ENCODE data around the gene FREY1. TPM values are rescaled to one million over a fixed set of nuclear protein-coding genes. Genes with fewer than 3 reads are reported as not detected.

Gene FREY1
- total and polyA plus RNA-seq, 9 of the 15 experiments (the other 6 are each of a cell fraction or from before 2014, with no cell fraction given), result 0.25 to 1.5 (median 1.1) TPM; not detected in 5

DNA sequence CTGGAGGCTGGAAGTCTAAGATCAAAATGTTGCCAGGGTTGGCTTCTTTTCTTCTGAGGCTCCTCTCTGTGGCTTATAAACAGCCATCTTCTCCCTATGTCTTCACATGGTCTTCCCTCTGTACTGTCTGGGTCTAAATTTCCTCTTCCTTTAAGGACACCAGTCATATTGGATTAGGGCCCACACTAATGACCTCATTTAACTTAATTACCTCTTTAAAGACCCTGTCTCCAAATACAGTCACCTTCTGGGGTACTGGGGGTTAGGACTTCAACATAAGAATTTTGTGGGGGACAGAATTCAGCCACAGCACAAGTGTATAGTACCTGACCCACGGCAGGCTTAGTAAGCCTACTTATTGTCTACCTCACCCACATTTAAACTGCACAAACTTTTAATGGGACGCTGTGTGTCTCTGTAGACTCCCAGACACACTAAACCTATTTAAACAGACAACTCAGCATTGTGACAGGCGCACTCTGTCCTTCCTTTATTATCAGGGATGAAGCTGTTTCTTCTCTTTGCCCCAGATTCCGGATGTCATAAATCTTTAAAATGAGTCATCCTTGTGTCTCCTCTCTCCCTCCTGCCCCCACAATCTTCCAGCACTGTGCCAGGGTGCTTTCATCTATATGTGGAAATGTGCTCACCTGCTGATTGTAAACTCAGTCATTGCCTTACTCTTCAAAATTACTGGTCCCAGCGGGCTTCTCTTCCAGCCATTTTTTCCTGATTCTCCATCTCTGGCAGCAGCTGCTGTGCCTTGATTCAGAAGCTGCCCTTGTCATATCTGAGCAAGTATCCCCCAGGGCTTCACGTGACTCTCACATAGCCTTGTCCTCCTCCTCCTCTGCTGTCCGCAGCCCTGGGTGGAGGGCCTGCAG is 27.0 kb downstream of the FREY1 start (continued):
- TF ChIP-seq, protein P1, sequence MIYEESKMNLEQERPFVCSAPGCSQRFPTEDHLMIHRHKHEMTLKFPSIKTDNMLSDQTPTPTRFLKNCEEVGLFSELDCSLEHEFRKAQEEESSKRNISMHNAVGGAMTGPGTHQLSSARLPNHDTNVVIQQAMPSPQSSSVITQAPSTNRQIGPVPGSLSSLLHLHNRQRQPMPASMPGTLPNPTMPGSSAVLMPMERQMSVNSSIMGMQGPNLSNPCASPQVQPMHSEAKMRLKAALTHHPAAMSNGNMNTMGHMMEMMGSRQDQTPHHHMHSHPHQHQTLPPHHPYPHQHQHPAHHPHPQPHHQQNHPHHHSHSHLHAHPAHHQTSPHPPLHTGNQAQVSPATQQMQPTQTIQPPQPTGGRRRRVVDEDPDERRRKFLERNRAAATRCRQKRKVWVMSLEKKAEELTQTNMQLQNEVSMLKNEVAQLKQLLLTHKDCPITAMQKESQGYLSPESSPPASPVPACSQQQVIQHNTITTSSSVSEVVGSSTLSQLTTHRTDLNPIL (CRISPR knock-in tag; IDR thresholded peaks at IDR 0.05), result no peak
- no peak for TF ChIP-seq POLR2AphosphoS2 (IDR thresholded peaks at IDR 0.05; ENCODE audit: low read length)
- peak in 1 of 2 experiments; percentile 82; a peak in 2 of 4 replicates for TF ChIP-seq HDAC1 (IDR thresholded peaks at IDR 0.05)
- no peak for TF ChIP-seq TAF1 (IDR thresholded peaks at IDR 0.05; ENCODE audit: control insufficient read depth, extremely low read depth, insufficient read depth, low read length, severe bottlenecking)
- TF ChIP-seq TBP (optimal IDR thresholded peaks at IDR 0.05; ENCODE audit: low read depth, low read length), result no peak
- no peak for TF ChIP-seq SIRT6 (IDR thresholded peaks at IDR 0.05; ENCODE audit: low read depth, low read length)
- no peak for TF ChIP-seq FOXJ3 (CRISPR knock-in tag; IDR thresholded peaks at IDR 0.05)
- TF ChIP-seq MTA2 (IDR thresholded peaks at IDR 0.05; ENCODE audit: low read depth), result no peak
- no peak; the same call in 1 of the 2 replicates for TF ChIP-seq NCOR1 (IDR thresholded peaks at IDR 0.05)
- TF ChIP-seq, protein P2, sequence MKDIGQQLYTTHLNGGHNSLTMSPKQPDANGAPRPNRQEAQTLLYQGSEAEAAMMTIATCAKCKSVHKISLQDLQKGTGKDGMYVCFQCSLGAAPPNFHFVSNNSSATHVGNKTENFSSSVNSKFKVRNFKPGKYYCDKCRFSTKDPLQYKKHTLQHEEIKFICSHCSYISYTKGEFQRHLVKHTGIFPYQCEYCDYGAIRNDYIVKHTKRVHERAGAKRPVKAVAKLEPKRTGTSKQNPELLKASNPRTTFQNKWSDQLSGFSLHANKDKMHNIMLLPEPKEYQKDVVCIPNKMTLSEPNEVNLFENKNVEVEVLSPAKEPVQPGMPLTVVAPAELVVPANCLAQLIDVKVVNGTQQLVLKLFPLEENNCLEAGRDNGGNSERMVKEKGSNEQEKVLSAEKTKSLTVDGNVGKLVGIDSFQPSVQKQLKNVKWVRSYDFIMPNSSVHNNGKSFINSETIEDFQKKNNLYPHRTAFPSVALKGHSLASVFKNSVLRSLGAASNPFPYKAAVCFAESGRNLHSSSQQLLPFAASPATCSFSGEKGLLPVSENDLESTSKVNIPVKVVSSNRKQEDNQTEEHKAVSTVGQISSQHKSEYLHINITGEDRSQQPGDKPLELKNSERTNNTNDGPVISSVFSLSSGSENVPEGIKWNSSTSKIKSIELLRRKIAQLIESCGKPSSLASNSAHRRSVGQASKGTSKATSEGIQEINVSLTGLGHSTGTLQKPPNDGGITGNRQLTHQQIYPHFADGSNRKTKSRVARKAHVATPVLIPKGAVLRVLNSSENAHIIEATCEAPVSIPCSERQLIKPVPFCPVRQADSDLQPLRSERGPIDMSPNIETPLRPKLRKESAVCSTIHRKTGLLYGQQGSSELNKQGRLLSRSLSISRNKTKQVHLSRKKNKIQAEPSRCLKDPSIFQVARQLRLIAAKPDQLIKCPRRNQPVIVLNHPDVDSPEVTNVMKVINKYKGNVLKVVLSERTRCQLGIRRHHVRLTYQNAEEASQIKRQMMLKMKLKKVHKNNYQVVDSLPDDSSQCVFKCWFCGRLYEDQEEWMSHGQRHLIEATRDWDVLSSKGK (CRISPR knock-in tag; IDR thresholded peaks at IDR 0.05), result no peak
- TF ChIP-seq NR1H2 (CRISPR knock-in tag; IDR thresholded peaks at IDR 0.05), result no peak
- TF ChIP-seq, protein P3, sequence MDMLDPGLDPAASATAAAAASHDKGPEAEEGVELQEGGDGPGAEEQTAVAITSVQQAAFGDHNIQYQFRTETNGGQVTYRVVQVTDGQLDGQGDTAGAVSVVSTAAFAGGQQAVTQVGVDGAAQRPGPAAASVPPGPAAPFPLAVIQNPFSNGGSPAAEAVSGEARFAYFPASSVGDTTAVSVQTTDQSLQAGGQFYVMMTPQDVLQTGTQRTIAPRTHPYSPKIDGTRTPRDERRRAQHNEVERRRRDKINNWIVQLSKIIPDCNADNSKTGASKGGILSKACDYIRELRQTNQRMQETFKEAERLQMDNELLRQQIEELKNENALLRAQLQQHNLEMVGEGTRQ (CRISPR knock-in tag; IDR thresholded peaks at IDR 0.05), result peak; percentile 87
- TF ChIP-seq, protein P4, sequence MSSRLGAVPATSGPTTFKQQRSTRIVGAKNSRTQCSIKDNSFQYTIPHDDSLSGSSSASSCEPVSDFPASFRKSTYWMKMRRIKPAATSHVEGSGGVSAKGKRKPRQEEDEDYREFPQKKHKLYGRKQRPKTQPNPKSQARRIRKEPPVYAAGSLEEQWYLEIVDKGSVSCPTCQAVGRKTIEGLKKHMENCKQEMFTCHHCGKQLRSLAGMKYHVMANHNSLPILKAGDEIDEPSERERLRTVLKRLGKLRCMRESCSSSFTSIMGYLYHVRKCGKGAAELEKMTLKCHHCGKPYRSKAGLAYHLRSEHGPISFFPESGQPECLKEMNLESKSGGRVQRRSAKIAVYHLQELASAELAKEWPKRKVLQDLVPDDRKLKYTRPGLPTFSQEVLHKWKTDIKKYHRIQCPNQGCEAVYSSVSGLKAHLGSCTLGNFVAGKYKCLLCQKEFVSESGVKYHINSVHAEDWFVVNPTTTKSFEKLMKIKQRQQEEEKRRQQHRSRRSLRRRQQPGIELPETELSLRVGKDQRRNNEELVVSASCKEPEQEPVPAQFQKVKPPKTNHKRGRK (tag; IDR thresholded peaks at IDR 0.05), result no peak
- TF ChIP-seq, protein P5, sequence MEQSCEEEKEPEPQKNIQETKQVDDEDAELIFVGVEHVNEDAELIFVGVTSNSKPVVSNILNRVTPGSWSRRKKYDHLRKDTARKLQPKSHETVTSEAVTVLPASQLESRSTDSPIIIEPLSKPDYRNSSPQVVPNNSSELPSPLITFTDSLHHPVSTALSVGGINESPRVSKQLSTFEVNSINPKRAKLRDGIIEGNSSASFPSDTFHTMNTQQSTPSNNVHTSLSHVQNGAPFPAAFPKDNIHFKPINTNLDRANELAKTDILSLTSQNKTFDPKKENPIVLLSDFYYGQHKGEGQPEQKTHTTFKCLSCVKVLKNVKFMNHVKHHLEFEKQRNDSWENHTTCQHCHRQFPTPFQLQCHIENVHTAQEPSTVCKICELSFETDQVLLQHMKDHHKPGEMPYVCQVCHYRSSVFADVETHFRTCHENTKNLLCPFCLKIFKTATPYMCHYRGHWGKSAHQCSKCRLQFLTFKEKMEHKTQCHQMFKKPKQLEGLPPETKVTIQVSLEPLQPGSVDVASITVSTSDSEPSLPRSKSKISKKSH (CRISPR knock-in tag; IDR thresholded peaks at IDR 0.05), result no peak
- no peak for TF ChIP-seq CHD1 (IDR thresholded peaks at IDR 0.05; ENCODE audit: low read length)
- no peak for TF ChIP-seq MCM5 (IDR thresholded peaks at IDR 0.05; ENCODE audit: low read depth)
- TF ChIP-seq STAT5B (CRISPR knock-in tag; IDR thresholded peaks at IDR 0.05), result no peak
- no peak for TF ChIP-seq HNRNPK (IDR thresholded peaks at IDR 0.05; ENCODE audit: low read depth, low read length, poor library complexity, severe bottlenecking)
- no peak for TF ChIP-seq DMBX1 (CRISPR knock-in tag; IDR thresholded peaks at IDR 0.05; ENCODE audit: borderline replicate concordance)

All from K562 (cell line).